ENCODE results near the gene MYOF.
"Not testable (repeated sequence)": the region's sequence is repeated elsewhere in the genome, so short reads cannot be mapped to it uniquely, and the experiment has no call there.

Gene MYOF

DNA sequence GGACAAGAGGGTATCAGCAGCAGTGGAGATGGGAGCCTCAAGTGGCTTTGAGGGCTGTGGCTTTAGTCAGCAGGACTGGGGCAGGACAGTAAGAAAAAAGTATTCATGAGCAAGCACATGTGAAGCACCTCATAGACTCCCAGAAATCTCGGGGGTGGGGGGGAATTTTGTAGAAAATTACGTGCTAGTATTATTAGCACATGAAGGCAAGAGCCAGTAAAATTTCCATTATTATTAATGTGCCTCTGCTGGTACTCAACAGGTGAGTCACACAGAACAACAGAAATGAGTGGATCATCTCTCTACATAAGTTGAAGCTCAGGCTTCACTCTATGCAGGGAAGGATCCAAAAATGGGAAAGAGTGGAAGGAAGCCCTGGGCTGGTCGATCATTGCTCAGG lies 114.5 kb downstream of the MYOF start:
- no peak overlapping the region for H3K27ac ChIP-seq (ENCODE audit: low read depth, low read length)
- no peak overlapping the region for H3K9ac ChIP-seq (ENCODE audit: low read depth, low read length)
- peaks cover 10% of the 10 kb centered on the region for H3K4me1 ChIP-seq (ENCODE audit: control insufficient read depth, insufficient read depth, low read length)
- no peaks in the 10 kb centered on the region for H3K36me3 ChIP-seq (ENCODE audit: control insufficient read depth, insufficient read depth, low read length)
- H3K9me3 ChIP-seq (ENCODE audit: control insufficient read depth, insufficient read depth, low read length): no peaks in the 10 kb centered on the region
- no peaks in the 10 kb centered on the region for H3K27me3 ChIP-seq (ENCODE audit: control insufficient read depth, insufficient read depth, low read length)
- H3K4me3 ChIP-seq (ENCODE audit: low read depth, low read length): no peak overlapping the region

DNA sequence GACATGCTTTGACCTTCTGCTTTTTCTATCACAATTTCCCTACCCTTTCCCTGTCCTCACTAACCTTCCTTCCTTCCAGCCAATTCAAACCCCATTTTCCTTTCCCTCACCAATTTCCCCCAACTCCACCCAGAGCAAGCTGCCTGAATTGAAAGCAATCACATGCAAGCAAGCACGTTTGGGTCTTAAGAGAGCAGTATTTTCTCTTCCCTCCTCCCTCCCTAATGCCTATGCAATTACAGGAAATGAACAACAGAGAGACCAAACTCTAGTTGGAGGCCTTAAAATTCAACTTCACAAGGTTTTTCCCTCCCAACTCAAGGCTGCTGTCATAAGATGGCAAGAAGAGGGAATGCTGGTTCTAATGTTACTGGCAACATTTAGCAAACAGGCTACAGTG lies 117.2 kb downstream of the MYOF start:
- Histone ChIP-seq H3K9me3 (ENCODE audit: control insufficient read depth, insufficient read depth, low read length) (no peaks in the 10 kb centered on the region), H3K4me1 (ENCODE audit: control insufficient read depth, insufficient read depth, low read length) (peaks cover 10% of the 10 kb centered on the region), H3K4me3 (ENCODE audit: low read depth, low read length) (no peak overlapping the region), H3K27me3 (ENCODE audit: control insufficient read depth, insufficient read depth, low read length) (no peaks in the 10 kb centered on the region), H3K36me3 (ENCODE audit: control insufficient read depth, insufficient read depth, low read length) (no peaks in the 10 kb centered on the region), H3K27ac (ENCODE audit: low read depth, low read length) (no peak overlapping the region), H3K9ac (ENCODE audit: low read depth, low read length) (no peak overlapping the region)

DNA sequence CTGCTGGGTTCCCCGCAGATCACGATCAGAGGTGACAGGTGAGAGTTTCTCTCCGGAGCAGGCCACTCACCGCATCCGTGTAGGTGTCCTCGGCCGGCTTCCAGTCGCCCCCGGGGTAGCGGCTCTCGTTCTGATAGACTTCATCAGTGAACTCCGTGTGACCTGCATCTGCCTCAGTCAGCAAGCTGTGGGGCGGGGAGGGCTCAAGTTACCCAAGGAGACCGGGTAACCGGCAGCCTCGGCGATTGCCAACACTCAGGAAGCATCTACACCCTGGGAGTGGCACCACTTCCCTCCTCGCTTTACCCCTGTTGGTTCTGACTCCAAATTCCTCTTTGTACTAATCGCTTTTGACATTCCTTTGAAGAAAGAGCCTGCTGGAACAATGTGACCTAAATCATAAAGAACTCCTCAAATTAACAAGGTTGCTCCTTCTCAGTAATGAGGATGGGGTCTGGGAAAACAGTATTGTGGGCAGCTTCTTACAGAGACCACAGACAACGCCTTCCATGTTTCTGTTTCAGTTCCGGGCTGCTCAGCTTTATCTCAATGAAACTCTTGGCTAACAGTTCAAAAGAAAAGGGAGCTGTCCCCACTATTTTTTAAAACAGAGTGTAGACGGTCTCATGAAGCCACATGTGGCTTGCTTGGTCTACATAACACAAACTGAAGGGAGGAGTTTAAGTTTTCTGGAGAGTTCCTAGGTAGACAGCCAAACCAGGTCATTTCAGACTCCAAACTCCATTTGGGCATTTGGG lies 118.1 kb downstream of the MYOF start:
- H3K4me3 ChIP-seq (ENCODE audit: low read depth, low read length): no peak overlapping the region
- H3K27me3 ChIP-seq (ENCODE audit: control insufficient read depth, insufficient read depth, low read length): no peaks in the 10 kb centered on the region
- no peaks in the 10 kb centered on the region for H3K9me3 ChIP-seq (ENCODE audit: control insufficient read depth, insufficient read depth, low read length)
- no peak overlapping the region for H3K9ac ChIP-seq (ENCODE audit: low read depth, low read length)
- no peaks in the 10 kb centered on the region for H3K36me3 ChIP-seq (ENCODE audit: control insufficient read depth, insufficient read depth, low read length)
- no peak overlapping the region for H3K27ac ChIP-seq (ENCODE audit: low read depth, low read length)
- H3K4me1 ChIP-seq (ENCODE audit: control insufficient read depth, insufficient read depth, low read length): peaks cover under 1% of the 10 kb centered on the region

DNA sequence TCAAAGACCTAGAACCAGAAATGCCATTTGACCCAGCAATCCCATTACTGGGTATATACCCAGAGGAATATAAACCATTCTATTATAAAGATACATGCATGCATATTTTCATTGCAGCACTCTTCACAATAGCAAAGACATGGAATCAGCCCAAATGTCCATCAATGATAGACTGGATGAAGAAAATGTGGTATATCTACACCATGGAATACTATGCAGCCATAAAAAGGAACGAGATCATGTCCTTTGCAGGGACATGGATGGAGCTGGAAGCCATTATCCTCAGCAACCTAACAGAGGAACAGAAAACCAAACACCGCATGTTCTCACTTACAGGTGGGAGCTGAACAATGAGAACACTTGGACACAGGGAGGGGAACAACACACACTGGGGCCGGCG lies 123.7 kb downstream of the MYOF start:
- H3K27me3 ChIP-seq (ENCODE audit: control insufficient read depth, insufficient read depth, low read length); H3K27ac ChIP-seq (ENCODE audit: low read depth, low read length); H3K4me3 ChIP-seq (ENCODE audit: low read depth, low read length); H3K36me3 ChIP-seq (ENCODE audit: control insufficient read depth, insufficient read depth, low read length); H3K9ac ChIP-seq (ENCODE audit: low read depth, low read length); H3K9me3 ChIP-seq (ENCODE audit: control insufficient read depth, insufficient read depth, low read length); H3K4me1 ChIP-seq (ENCODE audit: control insufficient read depth, insufficient read depth, low read length): not testable (repeated sequence)

DNA sequence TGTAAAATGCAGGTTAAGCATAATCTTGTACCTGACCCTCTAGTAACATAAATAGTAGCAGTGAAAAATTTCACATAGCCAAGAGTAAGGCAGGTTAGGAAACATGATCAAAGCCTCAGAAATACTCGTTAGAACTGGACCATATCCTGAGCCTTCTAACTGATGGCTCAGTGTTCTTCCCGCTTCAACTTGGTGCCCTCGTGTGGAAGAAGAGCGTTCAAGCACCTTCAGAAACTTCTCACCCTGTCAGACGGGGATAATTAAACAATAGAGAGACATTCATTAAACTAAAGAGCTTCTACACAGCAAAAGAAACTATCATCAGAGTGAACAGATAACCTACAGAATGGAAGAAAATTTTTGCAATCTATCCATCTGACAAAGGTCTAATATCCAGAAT lies 124.5 kb downstream of the MYOF start:
- Histone ChIP-seq H3K9me3 (ENCODE audit: control insufficient read depth, insufficient read depth, low read length) (no peaks in the 10 kb centered on the region), H3K36me3 (ENCODE audit: control insufficient read depth, insufficient read depth, low read length) (no peaks in the 10 kb centered on the region), H3K4me1 (ENCODE audit: control insufficient read depth, insufficient read depth, low read length) (peaks cover 6% of the 10 kb centered on the region), H3K4me3 (ENCODE audit: low read depth, low read length) (no peak overlapping the region), H3K27ac (ENCODE audit: low read depth, low read length) (no peak overlapping the region), H3K9ac (ENCODE audit: low read depth, low read length) (no peak overlapping the region), H3K27me3 (ENCODE audit: control insufficient read depth, insufficient read depth, low read length) (no peaks in the 10 kb centered on the region)

DNA sequence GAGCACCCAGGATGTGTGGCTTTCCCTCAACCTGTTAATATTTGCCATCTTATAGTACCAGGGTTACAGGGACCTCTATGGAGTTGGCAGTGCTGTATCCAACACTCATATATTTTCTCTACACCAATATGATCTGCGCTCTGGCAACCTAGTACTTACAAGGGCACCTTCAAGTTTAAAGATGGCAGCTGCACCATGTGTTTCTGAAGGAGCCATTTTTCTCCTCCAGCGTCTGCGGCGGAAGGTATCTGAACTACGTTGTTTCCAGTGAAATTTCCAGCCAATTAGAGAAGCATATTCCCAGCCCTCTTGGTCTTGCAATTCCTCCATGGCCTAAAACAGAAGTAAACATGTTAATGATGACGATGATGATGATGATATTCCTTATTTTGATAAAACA lies 125.6 kb downstream of the MYOF start:
- Histone ChIP-seq H3K36me3 (ENCODE audit: control insufficient read depth, insufficient read depth, low read length) (no peaks in the 10 kb centered on the region), H3K27ac (ENCODE audit: low read depth, low read length) (no peak overlapping the region), H3K4me1 (ENCODE audit: control insufficient read depth, insufficient read depth, low read length) (peaks cover 10% of the 10 kb centered on the region), H3K4me3 (ENCODE audit: low read depth, low read length) (no peak overlapping the region), H3K27me3 (ENCODE audit: control insufficient read depth, insufficient read depth, low read length) (no peaks in the 10 kb centered on the region), H3K9me3 (ENCODE audit: control insufficient read depth, insufficient read depth, low read length) (no peaks in the 10 kb centered on the region), H3K9ac (ENCODE audit: low read depth, low read length) (no peak overlapping the region)

DNA sequence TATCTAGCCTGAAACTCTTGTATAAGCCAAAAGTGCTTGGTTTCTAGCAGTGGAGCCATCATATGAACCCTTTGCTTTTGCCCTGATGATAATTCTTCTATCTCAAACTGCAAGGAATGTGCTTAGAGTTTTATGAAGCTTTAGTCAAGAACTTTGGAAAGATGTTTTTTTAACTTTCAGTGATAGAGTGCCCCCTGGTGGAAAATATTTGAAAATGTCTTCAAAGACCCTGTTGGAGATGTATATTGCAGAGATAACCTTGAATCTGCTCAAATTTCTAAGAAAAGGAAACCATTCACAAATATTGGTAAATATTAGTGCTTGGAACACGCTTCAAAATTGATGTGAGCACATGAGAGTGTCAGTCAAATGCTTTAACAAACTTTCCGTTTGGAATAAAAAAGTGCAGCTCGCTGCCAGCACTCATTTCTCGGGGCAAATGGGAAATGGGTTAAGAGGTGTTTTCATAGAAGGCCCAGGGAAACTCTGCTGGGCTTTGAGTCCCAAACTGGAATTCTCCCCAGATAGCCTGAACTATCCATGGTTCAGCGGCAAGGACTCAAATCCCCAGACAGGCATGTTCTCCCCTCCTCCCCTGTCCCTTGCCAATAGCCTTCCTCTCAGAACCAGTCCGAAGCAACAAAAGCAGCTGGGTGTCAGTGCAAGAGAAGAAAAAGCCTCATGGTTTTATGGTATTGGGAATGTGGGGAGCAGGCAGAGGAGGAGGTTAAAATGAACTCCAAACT lies 129.3 kb downstream of the MYOF start:
- no peaks in the 10 kb centered on the region for H3K9me3 ChIP-seq (ENCODE audit: control insufficient read depth, insufficient read depth, low read length)
- no peaks in the 10 kb centered on the region for H3K27me3 ChIP-seq (ENCODE audit: control insufficient read depth, insufficient read depth, low read length)
- no peaks in the 10 kb centered on the region for H3K36me3 ChIP-seq (ENCODE audit: control insufficient read depth, insufficient read depth, low read length)
- H3K27ac ChIP-seq (ENCODE audit: low read depth, low read length): peak overlapping the region; percentile 33
- H3K9ac ChIP-seq (ENCODE audit: low read depth, low read length): no peak overlapping the region
- H3K4me1 ChIP-seq (ENCODE audit: control insufficient read depth, insufficient read depth, low read length): peaks cover 10% of the 10 kb centered on the region
- no peak overlapping the region for H3K4me3 ChIP-seq (ENCODE audit: low read depth, low read length)

DNA sequence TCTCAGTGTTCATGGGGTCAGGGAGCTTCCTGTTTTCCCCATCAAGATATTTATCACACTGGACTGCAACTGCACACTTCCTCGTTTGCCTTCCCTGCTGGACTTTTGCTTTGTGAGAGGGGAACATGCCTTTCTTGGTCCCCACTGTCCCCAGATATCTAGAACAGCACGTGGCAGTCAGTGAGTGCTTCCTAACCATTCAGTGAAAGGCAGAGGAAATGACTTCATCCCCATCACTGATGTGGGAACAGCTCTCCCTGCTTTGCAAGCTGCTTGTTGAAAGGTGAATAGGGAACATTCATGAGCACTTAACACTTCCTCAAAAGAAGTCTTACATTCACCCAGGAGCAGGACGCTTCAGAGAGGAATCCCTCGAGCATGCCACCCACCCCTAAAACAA lies 135.4 kb downstream of the MYOF start:
- no peaks in the 10 kb centered on the region for H3K27me3 ChIP-seq (ENCODE audit: control insufficient read depth, insufficient read depth, low read length)
- H3K36me3 ChIP-seq (ENCODE audit: control insufficient read depth, insufficient read depth, low read length): no peaks in the 10 kb centered on the region

DNA sequence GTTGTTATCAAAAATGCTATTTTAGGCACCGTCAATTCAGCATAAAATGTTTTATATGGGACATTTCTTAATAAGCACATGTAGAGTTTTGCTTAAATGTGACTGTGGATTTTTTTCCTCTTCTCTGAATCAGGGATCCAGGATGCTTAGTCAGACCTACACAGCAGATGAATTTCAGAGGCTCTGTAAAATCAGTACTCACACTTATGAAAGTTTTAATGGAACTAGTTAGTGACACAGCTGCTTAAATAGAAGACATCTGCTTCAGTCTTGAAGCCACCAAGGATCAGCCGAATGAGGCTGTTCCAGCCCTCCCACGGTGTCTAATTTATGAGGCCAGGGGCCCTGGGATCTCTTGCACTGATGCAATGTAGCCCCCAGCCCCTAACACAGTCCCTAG lies 136.0 kb downstream of the MYOF start:
- Histone ChIP-seq H3K36me3 (ENCODE audit: control insufficient read depth, insufficient read depth, low read length) (no peaks in the 10 kb centered on the region), H3K9ac (ENCODE audit: low read depth, low read length) (no peak overlapping the region), H3K4me1 (ENCODE audit: control insufficient read depth, insufficient read depth, low read length) (peaks cover 7% of the 10 kb centered on the region), H3K4me3 (ENCODE audit: low read depth, low read length) (no peak overlapping the region), H3K27me3 (ENCODE audit: control insufficient read depth, insufficient read depth, low read length) (no peaks in the 10 kb centered on the region), H3K27ac (ENCODE audit: low read depth, low read length) (no peak overlapping the region), H3K9me3 (ENCODE audit: control insufficient read depth, insufficient read depth, low read length) (no peaks in the 10 kb centered on the region)

More for the DNA sequence above, 135.4 kb downstream of the MYOF start:
- H3K9me3 ChIP-seq (ENCODE audit: control insufficient read depth, insufficient read depth, low read length): no peaks in the 10 kb centered on the region
- H3K27ac ChIP-seq (ENCODE audit: low read depth, low read length): peak overlapping the region; percentile 43
- H3K4me3 ChIP-seq (ENCODE audit: low read depth, low read length): no peak overlapping the region
- no peak overlapping the region for H3K9ac ChIP-seq (ENCODE audit: low read depth, low read length)
- peaks cover 7% of the 10 kb centered on the region for H3K4me1 ChIP-seq (ENCODE audit: control insufficient read depth, insufficient read depth, low read length)

DNA sequence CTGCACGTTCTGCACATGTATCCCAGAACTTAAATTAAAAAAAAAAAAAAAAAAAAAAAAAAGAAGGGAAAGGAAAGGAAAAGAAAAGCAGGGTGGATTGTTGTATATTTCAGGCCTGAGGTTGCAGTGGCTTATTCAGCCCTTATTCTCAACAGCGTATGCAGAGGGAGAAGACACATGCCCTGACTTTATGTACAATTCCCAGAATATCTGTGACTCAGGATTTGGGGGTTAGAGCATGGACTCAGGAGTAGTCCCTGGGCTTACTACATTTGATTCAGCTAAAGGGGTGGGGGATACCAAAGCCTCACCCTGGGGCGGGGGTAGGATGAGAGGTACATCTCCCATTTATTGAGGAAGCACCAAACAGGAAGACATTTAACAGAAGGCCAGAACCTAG lies 137.4 kb downstream of the MYOF start:
- no peaks in the 10 kb centered on the region for H3K36me3 ChIP-seq (ENCODE audit: control insufficient read depth, insufficient read depth, low read length)
- H3K9me3 ChIP-seq (ENCODE audit: control insufficient read depth, insufficient read depth, low read length): no peaks in the 10 kb centered on the region
- peaks cover 7% of the 10 kb centered on the region for H3K4me1 ChIP-seq (ENCODE audit: control insufficient read depth, insufficient read depth, low read length)
- no peak overlapping the region for H3K9ac ChIP-seq (ENCODE audit: low read depth, low read length)
- H3K27me3 ChIP-seq (ENCODE audit: control insufficient read depth, insufficient read depth, low read length): no peaks in the 10 kb centered on the region
- no peak overlapping the region for H3K4me3 ChIP-seq (ENCODE audit: low read depth, low read length)
- H3K27ac ChIP-seq (ENCODE audit: low read depth, low read length): no peak overlapping the region

DNA sequence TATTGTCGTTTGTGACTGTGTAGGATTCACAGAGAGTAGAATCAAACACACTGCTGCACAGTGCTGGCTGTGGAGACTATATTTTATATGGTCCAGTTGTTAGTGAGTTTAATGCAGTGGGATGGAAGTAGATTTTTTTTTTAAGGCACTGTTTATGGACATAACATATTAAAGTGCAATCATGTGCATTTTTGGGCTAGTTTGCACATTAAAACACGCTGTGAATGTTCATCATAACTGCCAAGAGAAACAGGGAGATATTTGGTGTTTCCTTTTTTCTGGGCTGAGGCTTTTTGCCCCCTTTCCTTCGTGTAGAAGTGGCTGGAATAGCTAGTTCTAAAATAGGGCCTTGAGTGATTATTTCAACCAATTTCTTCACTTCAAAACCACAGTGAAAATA lies 139.2 kb downstream of the MYOF start:
- no peaks in the 10 kb centered on the region for H3K27me3 ChIP-seq (ENCODE audit: control insufficient read depth, insufficient read depth, low read length)
- H3K9me3 ChIP-seq (ENCODE audit: control insufficient read depth, insufficient read depth, low read length): no peaks in the 10 kb centered on the region
- H3K27ac ChIP-seq (ENCODE audit: low read depth, low read length): no peak overlapping the region
- no peak overlapping the region for H3K4me3 ChIP-seq (ENCODE audit: low read depth, low read length)
- no peak overlapping the region for H3K9ac ChIP-seq (ENCODE audit: low read depth, low read length)
- H3K4me1 ChIP-seq (ENCODE audit: control insufficient read depth, insufficient read depth, low read length): peaks cover 7% of the 10 kb centered on the region
- H3K36me3 ChIP-seq (ENCODE audit: control insufficient read depth, insufficient read depth, low read length): no peaks in the 10 kb centered on the region
